Fibroblast of gingiva (primary cell): ENCODE measurements around the gene QDPR.
A peak's percentile ranks its signal among the peaks of the same experiment; 100 is the strongest.
"Not testable (repeated sequence)": the region's sequence is repeated elsewhere in the genome, so short reads cannot be mapped to it uniquely, and the experiment has no call there.

Experiments
- DNase-seq: peaks from one replicate; pipeline ENCODE4 v3.0.0-alpha.2; 2011; ENCODE audit warnings: low read depth

QDPR gene

GRCh38 chr4:17511950-17512795 is at the start of gene QDPR:
Gene QDPR (minus strand): TSS chr4:17512090. CDS start chr4:17512054, 36 bp downstream.
- peak; percentile 71 for DNase-seq

- DNase-seq, result peak; percentile 58
These were observed 49.5 kb upstream of the QDPR start for GRCh38 chr4:17561195-17561909.

- DNase-seq, result no peak
These were observed 48.3 kb upstream of the QDPR start for GRCh38 chr4:17560065-17560673.

- no peak for DNase-seq
These were observed 47.8 kb upstream of the QDPR start for GRCh38 chr4:17559709-17560048.

- DNase-seq, result no peak
These were observed 47.2 kb upstream of the QDPR start for GRCh38 chr4:17558941-17559708.

GRCh38 chr4:17557880-17558279 is 46.0 kb upstream of the QDPR start:
- DNase-seq, result no peak

- no peak for DNase-seq
These were observed 44.6 kb upstream of the QDPR start for GRCh38 chr4:17556498-17556897.

GRCh38 chr4:17554568-17554967 is 42.7 kb upstream of the QDPR start:
- DNase-seq, result no peak

GRCh38 chr4:17552427-17552826 is 40.5 kb upstream of the QDPR start:
- no peak for DNase-seq

GRCh38 chr4:17550549-17550948 is 38.7 kb upstream of the QDPR start:
- no peak for DNase-seq

GRCh38 chr4:17546678-17547077 is 34.8 kb upstream of the QDPR start:
- DNase-seq, result no peak

GRCh38 chr4:17546222-17546621 is 34.3 kb upstream of the QDPR start:
- DNase-seq, result no peak

GRCh38 chr4:17545374-17546140 is 33.7 kb upstream of the QDPR start:
- DNase-seq, result no peak

- no peak for DNase-seq
These were observed 32.9 kb upstream of the QDPR start for GRCh38 chr4:17544831-17545234.

GRCh38 chr4:17544205-17544604 is 32.3 kb upstream of the QDPR start:
- DNase-seq, result peak; percentile 12

- DNase-seq, result not testable (repeated sequence)
These were observed 25.2 kb upstream of the QDPR start for GRCh38 chr4:17537060-17537459.

- no peak for DNase-seq
These were observed 24.0 kb upstream of the QDPR start for GRCh38 chr4:17535906-17536305.

- no peak for DNase-seq
These were observed 23.4 kb upstream of the QDPR start for GRCh38 chr4:17535242-17535641.

- no peak for DNase-seq
These were observed 22.8 kb upstream of the QDPR start for GRCh38 chr4:17534705-17535104.

GRCh38 chr4:17531538-17532285 is 19.8 kb upstream of the QDPR start:
- DNase-seq, result no peak
